Activated CD4-positive, alpha-beta T cell treated with anti-CD3 and anti-CD28 coated beads, Interleukin-2, Interleukin-4, amounts not matched to agents 100 ng/mL and 50 ng/mL, durations not matched to agents 16 hours and 8 hours (primary cell): ENCODE results near the gene SCLY.

Source experiments
- DNase-seq: peaks from one replicate; pipeline ENCODE4 v3.0.0-alpha.2; 2020; ENCODE audit warnings: low spot score

SCLY gene

DNA sequence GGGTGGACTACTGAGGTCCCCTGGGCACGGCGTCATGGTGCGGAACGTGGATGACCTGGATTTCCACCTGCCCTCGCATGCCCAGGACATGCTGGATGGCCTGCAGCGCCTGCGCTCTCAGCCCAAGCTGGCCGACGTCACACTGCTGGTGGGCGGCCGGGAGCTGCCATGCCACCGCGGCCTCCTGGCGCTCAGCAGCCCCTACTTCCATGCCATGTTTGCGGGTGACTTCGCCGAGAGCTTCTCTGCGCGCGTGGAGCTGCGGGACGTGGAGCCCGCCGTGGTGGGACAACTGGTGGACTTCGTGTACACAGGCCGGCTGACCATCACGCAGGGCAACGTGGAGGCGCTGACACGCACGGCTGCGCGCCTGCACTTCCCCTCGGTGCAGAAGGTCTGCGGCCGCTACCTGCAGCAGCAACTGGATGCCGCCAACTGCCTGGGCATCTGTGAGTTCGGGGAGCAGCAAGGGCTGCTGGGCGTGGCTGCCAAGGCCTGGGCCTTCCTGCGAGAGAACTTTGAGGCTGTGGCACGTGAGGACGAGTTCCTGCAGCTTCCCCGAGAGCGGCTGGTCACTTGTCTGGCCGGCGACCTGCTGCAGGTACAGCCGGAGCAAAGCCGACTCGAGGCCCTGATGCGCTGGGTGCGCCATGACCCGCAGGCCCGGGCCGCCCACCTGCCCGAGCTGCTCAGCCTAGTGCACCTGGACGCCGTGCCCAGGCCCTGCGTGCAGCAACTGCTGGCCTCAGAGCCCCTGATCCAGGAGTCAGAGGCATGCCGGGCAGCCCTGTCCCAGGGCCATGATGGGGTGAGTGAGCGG lies 80.1 kb downstream of the SCLY start:
- DNase-seq = no peak

- DNase-seq = no peak
Observed at GRCh38 chr2:238141541-238142318, 80.9 kb downstream of the SCLY start.

GRCh38 chr2:238142382-238143205 lies 81.8 kb downstream of the SCLY start:
- no peak for DNase-seq

- no peak for DNase-seq
Observed at GRCh38 chr2:238143239-238143951, 82.6 kb downstream of the SCLY start.

DNA sequence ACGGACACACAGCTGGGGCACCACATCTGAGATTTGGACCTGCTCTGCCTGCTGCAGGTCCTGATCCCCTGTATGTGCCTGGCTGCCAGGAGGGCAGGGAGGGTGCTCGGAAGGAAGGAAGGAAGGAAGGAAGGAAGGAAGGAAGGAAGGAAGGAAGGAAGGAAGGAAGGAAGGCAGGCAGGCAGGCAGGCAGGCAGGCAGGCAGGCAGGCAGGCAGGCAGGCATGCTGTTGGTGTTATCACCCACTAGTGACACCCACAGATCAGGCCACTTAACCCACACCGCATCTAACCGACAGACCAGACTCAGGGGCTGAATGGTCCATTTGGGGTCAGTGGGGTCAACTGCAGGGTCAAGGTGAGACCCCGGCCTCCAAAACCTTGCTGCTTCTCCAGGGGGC lies 83.5 kb downstream of the SCLY start:
- no peak for DNase-seq

GRCh38 chr2:238145046-238145445 lies 84.2 kb downstream of the SCLY start:
- DNase-seq = no peak

DNA sequence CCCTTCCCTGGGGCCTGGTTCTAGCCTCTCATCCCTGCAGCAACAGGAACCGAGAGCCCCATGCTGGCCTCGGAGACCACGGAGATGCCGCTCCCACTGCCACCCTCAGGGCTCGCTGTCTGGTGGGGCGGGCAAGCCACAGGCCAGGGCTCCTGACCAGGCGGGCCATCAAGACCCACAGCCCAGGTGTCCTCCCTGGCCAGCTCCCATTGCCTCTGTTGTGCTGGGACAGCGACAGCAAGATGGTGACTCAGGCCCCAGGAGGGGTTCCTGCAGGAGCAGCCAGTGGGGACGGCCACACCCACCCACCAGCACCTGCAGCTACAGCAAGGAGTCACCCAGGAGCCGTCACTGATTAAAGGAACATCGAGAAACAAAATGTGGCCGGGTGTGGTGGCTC lies 85.0 kb downstream of the SCLY start:
- no peak for DNase-seq

DNA sequence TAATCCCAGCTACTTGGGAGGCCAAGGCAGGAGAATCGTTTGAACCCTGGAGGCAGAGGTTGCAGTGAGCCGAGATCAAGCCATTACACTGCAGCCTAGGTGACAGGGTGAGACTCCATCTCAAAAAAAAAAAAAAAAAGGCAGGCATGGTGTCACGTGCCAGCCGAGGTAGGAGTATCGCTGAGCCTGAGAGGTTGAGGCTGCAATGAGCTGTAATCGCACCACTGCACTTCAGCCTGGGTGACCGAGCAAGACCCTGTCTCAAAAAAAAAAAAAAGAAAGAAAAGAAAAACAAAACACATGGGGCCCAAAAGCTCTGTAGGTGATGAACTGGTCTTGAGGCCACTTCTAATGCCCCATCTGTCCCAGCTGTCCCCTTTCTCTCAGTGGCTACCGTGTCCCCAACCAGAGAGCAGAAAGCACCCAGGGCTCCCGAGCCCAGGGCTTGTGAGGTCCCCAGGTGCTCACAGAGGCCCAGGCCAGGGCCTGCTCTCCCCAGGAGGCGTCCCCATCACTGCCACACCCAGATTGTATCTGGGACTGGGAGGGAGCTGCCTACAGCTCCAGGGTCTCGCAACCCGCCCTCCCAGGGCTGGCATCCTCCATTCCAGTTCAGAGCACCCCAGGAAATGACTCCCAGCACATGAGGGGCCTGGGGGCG lies 86.2 kb downstream of the SCLY start:
- DNase-seq = no peak

- no peak for DNase-seq
Observed at GRCh38 chr2:238148981-238149380, 88.2 kb downstream of the SCLY start.
